Activated CD4-positive, CD25-positive, alpha-beta regulatory T cell treated with anti-CD3 and anti-CD28 coated beads, Interleukin-2, amount 50 U/mL, for 16 hours (primary cell): Measurements from ENCODE around the gene KLF17.

Experiments
- DNase-seq: peaks from one replicate; pipeline ENCODE4 v3.0.0-alpha.2; 2020; ENCODE audit warnings: low read depth, low spot score

KLF17 gene, protein sequence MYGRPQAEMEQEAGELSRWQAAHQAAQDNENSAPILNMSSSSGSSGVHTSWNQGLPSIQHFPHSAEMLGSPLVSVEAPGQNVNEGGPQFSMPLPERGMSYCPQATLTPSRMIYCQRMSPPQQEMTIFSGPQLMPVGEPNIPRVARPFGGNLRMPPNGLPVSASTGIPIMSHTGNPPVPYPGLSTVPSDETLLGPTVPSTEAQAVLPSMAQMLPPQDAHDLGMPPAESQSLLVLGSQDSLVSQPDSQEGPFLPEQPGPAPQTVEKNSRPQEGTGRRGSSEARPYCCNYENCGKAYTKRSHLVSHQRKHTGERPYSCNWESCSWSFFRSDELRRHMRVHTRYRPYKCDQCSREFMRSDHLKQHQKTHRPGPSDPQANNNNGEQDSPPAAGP

DNA sequence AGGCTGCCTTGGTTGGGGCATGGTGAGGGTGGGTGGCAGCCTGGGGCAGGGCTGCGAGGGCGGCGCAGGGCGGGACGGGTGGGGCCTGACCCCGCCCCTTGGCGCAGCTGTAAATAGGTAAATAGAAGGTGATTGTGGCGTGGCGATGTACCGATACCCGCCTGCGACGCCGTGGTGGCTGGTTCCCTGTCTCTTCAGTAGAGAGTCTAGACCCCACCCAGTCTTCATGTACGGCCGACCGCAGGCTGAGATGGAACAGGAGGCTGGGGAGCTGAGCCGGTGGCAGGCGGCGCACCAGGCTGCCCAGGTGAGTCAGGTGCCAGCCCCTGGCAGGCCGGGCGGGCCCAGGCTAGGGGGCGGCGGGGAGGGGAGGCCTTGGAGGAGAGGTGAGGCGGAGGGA lies at the start of gene KLF17:
TSS of gene KLF17 (plus strand) at position 140 of the 400 bp plus-strand sequence. CDS start at position 227, 87 bp downstream.
- no peak for DNase-seq

DNA sequence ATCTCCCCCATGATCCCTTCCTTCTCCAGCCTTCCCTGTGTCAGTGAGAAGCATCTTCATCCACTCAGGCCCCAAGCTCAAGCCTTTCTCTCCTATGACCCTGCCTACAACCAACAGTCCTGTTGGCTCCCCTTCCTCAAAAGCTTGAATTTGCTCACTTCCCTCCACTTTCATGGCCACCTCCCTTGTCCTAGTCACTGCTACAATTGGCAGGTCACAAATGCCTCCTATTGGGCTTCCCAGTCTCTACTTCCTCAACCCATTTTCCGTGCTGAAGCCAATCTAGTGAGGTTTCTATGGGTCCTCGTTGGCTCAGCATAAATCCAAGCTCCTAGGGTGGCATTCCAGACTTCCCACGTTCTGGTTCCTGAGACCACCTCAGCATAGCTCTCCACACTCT lies 47.2 kb upstream of the KLF17 start:
- DNase-seq = no peak

DNA sequence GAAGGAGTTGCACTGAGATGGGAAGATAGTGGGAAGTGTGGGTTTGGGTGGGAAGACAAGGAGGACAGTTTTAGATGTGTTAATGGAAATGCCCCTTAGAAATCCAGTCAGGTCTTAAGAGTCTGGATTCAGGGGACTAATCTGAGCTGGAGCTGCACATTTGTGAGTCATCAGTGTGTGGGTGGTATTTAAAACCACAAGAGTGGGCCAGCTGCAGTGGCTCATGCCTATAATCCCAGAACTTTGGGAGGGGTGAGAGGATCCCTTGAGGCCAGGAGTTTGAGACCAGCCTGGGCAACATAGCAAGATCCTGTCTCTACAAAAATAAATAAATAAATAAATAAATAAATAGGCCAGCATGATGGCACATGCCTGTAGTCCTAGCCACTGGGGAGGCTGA lies 46.4 kb upstream of the KLF17 start:
- no peak for DNase-seq

DNA sequence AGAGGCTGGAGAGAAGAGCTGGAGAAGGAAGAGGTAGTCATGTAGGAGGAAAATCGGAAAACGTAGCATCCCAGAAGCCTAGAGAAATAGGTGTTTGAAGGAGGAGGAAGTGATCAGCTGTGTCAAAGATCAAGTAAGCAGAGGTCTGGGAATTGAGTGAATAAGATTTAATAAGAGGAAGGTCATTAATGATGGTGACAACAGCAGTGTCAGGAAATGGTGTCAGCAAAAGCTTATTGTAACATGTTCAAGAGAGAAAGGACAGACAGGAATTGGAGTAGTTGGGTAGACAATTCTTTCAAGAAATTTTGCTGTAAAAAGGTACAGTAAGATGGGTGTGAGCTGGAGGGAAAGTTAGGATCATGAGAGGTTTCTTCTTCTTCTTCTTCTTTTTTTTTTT lies 45.8 kb upstream of the KLF17 start:
- DNase-seq = no peak

DNA sequence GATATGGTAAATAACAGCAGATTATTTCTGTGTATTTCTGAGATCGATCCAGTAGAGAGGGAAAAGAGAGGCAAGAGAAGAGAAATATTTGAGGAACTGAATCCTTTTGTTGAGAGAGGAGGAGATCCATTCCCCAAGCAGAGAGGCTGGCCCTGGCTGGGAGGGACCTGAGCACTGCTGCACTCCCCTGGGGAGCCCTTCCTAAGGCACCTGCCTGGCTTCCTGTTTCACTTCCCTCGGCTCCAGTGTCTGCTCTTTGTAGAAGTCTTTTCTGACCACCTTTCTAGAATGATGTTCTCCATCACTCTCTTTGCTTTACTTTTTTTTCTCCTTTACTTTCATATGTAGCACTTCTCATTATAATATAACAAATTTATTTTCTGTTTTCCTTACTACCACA lies 45.1 kb upstream of the KLF17 start:
- DNase-seq = no peak

DNA sequence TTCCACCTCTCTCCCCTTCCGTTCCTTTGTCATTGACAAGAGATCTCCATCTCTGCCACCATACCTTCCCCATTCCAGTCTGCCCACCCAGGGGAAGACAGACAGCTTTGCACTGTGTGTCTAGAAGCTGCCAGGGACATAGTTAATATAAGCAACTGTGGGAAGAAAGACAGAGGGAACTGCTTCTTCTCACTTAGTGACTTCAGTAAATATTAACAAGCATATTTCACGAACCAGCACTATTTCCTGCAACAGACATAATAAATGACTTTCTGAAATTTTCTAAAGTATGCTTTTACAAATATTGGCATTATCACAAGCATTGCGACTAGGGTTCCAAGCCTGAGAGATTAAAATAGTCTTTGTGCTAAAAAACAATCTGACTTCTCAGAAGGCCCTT lies 44.2 kb upstream of the KLF17 start:
- no peak for DNase-seq

DNA sequence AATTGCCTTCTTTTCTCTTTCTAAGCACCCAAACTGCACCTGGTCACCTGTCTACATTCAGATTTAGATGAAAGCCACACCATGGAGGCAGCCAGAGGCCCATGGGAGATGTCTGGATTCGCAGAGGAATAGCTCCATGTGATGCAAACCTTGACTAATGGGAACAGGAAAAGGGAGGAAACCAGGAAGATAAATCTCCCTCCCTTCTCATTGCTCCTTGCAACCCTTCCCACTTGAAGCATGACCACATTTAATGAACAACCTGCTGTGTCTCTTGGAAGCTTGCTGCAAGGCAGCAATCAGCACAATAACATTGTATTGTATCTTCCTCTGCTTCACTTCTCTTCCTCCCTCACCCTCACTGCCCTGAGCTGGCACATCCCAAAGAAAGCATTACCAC lies 42.6 kb upstream of the KLF17 start:
- no peak for DNase-seq

DNA sequence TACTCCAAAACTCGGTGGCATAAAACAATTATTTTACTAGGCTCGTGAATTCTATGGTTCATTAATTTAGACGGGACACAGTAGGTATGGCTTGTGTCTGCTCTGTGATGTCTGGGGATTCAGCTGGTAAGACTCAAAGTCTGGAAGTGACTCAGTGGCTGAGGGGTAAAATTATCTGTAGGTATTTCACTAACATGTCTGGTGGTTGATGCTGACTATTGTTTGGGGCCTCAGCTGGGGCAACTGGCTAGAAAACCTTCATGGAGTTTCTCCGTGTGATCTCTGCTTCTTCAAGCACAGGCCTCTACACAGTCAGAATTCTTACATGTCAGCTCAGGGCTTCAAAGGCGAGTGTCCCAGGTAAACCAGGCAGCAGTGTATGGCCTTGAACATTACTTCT lies 41.2 kb upstream of the KLF17 start:
- DNase-seq = no peak

DNA sequence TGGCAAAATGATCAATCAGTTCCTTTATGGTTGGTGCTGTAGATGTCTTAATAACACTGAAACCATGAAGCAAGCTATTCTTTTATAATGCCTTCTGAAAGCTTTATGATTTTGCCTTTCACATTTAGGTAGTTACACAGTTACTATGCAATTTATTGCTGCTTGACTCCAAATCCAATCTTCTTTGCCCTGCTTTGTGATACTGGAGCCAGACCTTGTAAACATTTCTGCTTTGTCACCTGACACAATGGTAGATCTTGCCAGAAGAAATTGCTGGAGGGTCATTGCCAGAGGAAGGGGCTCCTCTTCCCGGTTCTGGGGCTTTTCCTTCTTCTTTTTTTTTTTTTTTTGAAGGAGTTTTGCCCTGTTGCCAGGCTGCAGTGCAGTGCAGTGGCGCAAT lies 40.5 kb upstream of the KLF17 start:
- DNase-seq = no peak

DNA sequence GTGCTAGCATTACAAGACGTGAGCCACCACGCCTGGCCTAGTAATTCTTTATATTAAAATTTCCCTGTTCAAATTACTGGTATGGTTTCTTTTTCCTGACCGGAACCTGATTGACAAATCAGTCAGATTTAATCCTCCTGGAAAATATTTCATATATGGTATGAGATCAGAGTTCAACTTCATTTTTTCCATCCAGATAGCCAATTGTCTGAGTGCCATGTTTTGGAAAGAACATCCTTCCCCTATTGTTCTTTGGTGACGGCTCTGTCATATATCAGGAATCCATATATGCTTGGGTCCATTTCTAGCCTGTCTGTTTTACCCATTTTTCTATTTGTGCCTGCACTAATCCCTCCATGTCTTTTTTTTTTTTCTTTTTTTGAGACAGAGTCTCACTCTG lies 39.1 kb upstream of the KLF17 start:
- DNase-seq = no peak

DNA sequence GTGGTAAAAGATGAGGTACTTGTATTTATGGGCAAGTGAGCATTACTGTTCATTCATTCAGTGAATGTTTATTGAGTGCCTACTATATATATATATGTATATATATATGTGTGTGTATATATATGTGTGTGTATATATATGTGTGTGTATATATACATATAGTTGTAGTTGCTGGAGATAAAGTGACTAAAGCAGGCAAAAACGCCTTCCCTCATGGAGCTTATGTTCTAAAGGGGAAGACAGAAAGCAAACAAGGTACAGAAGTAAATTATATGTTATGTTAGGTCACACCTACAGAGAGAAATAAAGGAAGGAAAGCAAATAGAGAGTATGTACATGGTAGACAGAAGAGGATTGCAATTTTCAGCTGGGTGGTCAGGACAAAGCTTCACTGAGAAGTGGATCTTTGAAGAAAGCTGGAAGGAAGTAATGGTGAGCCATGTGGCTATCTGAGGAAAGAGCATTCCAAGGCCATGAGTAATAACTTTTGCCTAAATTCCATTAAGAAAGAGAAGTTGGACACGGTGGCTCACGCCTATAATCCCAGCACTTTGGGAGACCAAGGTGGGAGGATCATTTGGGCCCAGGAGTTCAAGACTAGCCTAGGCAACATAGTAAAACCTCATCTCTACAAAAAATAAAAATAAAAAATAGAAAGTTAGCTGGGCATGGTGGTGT lies 33.5 kb upstream of the KLF17 start:
- no peak for DNase-seq

DNA sequence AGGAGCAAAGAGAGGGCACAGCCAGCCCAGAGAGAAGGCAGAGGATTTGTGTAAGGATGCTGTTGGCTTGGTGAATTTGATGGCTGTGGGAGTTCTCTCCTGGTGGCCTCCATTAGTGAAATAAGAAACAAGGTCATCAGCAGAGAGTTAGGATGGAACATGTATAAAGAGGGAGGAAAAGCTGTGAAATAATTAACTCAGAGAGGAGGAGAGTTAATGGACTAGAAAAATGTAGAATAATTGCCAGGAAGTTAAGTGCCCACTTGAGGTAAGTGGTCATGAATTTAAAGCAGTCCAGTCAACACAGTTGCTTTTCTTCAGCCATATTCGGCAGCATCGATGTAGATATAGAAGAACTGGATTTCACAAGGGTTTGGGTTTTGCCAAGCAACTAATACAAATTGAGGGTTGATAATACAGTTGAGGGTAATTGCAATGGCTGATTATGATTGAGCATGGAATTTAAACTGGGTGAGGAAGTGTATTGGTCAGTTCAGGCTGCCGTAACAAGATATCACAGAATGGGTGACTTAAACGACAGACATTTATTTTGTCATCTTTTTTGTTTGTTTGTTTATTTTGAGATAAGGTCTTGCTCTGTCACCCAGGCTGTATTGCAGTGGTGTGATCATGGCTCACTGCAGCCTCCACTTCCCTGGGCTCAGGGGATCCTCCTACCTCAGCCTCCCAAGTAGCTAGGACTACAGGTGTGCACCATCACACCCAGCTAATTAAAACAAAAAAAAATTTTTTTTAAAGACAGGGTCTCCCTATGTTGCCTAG lies 31.7 kb upstream of the KLF17 start:
- no peak for DNase-seq

DNA sequence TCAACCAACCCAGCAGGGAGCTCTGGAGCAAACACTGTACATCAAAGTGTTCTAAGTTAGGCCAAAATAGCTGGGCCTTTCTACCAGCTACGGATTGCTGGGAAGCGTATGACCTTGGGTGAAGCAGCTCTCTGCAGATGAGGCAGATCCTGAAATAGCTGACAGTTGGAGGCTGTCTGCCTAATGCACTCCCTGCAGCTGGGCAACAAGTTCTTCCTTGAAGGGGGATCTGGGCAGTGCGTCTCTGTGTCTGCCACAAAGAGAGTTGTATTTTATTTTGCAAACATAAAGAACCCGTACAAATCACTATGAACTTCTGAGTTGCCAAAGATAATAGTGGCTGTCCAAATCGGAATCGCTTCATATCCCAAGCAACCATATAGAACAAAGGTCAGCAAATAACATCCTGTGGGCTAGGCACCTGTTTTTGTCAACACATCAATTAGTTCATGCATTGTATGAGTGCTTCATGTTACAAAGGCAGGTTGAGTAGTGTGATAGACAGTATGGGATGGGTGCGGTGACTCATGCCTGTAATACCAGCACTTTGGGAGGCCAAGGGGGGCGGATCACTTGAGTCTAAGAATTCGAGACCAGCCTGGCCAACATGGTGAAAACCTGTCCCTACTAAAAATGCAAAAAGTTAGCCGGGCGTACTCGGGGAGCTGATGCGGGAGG lies 29.1 kb upstream of the KLF17 start:
- DNase-seq = no peak

DNA sequence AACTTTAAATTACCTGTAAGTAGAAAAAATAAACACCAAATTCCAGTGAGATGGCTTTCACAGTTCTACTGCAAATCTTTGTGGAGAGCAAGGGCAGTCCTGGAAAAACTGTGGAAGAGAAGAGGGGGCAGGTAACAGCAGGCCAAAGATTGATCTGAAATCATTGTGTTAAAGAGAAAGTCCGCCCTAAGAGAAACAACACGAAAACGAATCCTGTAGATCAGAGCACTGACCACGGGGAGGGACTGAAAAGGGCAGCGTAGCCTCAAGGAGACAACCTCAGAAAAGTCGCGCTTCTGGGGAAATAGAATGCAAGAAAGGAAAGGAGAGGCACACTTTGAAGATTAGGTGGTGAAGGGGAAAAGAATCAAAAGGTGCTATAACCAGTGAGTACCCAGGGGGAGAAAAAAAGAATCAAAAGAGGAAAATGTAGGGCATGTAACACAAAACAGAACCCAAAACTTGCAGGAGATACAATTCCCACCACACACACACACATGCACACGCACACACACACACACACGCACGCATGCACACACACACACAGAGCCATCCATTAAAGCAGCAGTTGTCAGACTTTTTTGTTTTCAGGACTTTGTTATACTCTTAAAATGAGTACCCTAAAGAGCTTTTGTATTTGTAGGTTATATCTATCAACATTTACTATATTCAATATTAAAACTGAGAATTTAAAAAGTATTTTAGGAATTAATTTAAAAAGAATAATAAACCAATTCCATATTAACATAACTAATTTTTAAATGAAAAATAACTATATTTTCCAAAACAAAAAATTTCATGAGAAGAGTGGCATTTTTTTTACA lies 28.0 kb upstream of the KLF17 start:
- no peak for DNase-seq

DNA sequence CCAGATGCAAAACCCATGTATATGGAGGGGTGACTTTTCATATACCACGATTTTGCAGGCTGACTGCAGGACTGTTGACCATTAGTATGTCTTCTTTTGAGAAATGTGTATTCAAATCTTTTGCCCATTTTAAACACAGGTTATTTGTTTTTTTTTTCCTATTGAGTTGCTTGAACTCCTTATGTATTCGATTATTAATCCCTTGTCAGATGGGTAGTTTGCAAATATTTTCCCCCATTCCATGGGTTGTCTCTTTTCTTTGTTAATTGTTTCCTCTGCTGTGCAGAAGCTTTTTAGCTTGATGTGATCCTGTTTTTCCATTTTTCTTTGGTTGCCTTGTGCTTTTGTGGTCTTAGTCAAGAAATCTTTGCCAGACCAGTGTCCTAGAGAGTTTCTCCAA lies 24.6 kb upstream of the KLF17 start:
- no peak for DNase-seq

DNA sequence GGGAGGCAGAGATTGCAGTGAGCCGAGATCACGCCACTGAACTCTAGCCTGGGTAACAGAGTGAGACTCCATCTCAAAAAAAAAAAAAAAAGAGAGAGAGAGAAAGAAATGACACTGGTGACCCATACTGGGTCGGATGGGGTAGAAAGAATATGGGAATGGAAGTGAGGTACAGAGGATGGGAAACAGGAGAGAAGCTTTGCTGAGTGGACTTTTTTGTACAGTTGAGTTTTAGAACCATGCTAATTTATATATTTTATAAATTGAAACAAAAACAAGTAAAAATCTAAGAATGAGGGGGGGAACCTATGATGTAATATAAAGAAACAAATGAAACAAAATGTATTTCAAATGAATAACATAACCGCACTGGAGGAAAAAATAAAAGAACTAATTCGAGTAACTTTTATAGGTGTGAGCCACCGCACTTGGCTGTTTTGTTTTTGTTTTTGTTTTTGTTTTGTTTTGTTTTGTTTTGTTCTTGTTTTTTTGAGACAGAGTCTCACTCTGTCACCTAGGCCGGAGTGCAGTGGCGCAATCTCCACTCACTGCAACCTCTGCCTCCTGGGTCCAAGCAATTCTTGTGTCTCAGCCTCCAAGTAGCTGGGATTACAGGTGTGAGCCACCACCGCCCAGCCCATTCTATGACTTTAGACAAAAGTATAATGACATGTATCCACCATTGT lies 18.3 kb upstream of the KLF17 start:
- no peak for DNase-seq

DNA sequence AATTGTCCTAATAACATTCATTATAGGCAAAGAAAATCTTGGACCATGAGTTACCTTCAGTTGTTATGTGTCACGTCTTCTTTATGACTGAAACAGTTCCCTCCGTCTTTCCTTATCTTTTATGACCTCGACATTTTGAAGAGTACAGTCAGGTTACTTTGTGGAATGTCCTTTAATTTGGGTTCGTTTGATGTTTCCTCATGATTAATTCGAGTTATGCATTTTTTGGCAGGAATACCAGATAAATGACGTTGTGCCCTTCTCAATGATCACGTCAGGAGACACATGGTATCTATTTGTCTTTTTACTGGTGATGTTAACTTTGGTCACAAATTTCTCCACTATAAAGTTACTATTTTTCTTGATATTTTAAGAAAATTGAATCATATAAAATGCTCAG lies 17.3 kb upstream of the KLF17 start:
- no peak for DNase-seq

DNA sequence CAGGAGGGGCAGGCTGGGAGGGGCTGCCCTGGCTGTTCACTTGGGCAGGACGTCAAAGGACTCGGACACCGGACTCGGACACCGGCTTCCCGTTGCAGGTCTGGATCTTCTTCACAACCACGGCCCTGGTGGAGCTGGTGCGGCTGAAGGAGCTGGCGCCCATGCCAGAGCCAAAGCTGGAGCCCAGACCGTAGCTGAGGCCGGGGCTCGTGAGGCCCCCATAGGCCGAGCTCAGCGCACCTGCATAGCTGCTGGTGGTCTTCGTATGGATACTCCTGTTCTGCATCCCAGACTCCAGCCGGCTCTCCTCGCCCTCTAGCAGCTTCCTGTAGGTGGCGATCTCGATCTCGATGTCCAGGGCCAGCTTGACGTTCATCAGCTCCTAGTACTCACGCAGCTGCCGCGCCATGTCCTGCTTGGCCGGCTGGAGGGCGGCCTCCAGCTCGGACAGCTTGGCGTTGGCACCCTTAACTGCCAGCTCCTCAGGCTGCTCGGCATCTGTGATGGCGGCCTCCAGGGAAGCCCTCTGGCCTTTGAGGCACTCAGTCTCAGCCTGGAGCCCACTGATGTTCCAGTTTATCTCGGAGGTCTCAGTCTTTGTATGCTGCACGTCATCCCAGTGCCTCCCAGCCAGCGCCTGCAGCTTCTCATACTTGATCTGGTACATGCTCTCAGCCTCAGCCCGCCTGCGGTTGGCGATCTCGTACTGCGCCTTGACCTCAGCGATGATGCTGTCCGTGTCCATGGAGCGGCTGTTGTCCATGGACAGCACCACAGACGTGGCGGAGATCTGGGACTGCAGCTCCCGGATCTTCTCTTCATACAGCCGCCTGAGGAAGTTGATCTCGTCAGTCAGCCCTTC lies 15.1 kb upstream of the KLF17 start:
- no peak for DNase-seq

DNA sequence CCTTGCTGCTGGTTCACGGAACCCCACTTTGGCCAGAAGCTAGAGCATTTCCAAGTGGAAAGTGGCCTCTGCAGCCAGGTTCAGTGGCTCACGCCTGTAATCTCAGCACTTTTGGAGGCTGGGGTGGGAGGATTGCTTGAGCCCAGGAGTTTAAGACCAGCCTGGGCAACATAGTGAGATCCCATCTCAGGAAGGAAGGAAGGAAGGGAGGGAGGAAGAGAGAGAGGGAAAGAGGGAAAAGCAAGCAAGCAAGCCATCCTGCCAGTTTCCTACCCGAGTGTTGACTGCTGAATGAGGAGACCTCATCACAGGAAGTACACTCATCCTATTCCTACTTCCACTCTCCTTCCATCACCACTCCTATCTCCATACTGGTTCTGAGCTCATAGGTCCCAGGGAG lies 12.8 kb upstream of the KLF17 start:
- DNase-seq = no peak

DNA sequence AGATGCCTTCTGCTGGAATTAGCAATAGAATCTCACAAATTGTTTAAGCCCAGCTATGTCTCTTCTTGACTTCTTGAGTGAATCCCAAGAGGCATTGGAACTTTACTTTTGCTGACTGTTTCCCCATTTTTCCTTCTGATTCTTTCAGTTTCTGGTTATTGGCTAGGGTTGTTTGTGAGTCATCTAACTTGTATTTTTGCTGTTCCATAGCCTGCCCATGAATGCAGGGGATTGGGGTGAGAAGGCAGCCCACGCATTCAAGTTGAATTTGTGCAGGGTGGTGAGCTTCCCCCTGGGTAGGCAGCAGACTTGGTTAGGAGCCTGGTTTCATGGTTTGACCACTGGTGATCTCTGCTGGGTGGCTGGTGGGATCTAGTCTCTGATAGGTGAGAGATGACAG lies 10.4 kb upstream of the KLF17 start:
- DNase-seq = no peak
